ENCODE measurements around the gene ARID1B. TPM values are rescaled to one million over a fixed set of nuclear protein-coding genes. Genes with fewer than 3 reads are reported as not detected.

Gene ARID1B
- total RNA-seq, 1 experiment from 2014 or later: 91.7 TPM

DNA sequence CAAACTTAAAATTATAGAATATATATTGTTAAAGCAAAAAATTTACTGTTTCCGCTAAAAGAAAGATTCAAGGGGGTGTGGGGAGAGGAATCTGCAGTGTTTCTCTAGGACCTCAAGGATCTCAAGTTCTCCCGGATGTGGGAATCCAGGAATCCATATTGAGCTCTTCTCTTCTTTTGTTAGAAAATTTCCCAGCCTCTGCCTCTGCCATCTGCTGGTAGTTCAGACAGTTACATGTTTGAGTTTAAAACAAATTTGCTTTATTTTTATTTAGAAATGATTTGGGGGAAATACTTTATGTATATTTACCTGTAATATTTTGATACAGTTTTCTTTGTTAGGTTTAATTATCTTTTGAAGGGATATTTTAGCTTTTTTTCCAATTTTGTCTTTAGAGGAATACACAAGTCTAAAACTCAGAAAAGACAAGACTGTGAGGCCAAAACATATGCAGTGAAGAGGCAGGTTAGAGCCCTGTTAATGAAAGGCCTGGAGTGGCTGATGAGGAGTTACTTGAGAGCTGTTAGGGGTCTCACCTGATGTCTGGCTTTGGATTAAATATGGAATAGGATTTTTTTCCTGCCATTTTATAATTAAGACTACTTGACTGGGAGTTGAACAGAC is 268.8 kb downstream of the ARID1B start:
- POLR2A ChIA-PET: interaction anchor here (0.7 kb wide), 1 partner anchor 10 kb away, joined by 3 read pairs; no protein-coding TSS in a partner anchor
- CTCF ChIA-PET: interaction anchor here (0.6 to 2.0 kb wide), 3 partner anchors 9 to 609 kb away, joined by 3 to 9 read pairs (median 4); no protein-coding TSS in a partner anchor
- Histone ChIP-seq H3K27me3 (ENCODE audit: control insufficient read depth, insufficient read depth, low read length) (no peaks in the 10 kb centered on the region), H3K4me3 (ENCODE audit: low read depth in 2 of 2, low read length in 2 of 2) (no peak overlapping the region), H3K9me3 (ENCODE audit: control insufficient read depth, insufficient read depth, low read depth, low read length) (no peaks in the 10 kb centered on the region), H3K36me3 (ENCODE audit: control insufficient read depth, insufficient read depth, low read length) (no peaks in the 10 kb centered on the region), H3K27ac (ENCODE audit: low read length) (no peak overlapping the region), H3K4me1 (ENCODE audit: control insufficient read depth, insufficient read depth, low read length) (no peaks in the 10 kb centered on the region)
- intact Hi-C loops (cut with micrococcal nuclease; ENCODE audit: unreplicated experiment): no loop called here
- DNase-seq (ENCODE audit: low read depth, low spot score) (no peak), ATAC-seq (peak; percentile 61; the same call in 1 of the 2 replicates)
- no TSS peak for BruUV-seq (replicated peaks)
- in situ Hi-C loops (cut with HindIII; ENCODE audit: low pct_unique_long_range_greater_than_20kb, low sequenced_read_pairs): no loop called here
- no peak for TF ChIP-seq POLR2AphosphoS5 (IDR thresholded peaks at IDR 0.05; ENCODE audit: low read depth, low read length)
- TF ChIP-seq, protein P1, sequence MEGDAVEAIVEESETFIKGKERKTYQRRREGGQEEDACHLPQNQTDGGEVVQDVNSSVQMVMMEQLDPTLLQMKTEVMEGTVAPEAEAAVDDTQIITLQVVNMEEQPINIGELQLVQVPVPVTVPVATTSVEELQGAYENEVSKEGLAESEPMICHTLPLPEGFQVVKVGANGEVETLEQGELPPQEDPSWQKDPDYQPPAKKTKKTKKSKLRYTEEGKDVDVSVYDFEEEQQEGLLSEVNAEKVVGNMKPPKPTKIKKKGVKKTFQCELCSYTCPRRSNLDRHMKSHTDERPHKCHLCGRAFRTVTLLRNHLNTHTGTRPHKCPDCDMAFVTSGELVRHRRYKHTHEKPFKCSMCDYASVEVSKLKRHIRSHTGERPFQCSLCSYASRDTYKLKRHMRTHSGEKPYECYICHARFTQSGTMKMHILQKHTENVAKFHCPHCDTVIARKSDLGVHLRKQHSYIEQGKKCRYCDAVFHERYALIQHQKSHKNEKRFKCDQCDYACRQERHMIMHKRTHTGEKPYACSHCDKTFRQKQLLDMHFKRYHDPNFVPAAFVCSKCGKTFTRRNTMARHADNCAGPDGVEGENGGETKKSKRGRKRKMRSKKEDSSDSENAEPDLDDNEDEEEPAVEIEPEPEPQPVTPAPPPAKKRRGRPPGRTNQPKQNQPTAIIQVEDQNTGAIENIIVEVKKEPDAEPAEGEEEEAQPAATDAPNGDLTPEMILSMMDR (IDR thresholded peaks at IDR 0.05): peak; percentile 76

DNA sequence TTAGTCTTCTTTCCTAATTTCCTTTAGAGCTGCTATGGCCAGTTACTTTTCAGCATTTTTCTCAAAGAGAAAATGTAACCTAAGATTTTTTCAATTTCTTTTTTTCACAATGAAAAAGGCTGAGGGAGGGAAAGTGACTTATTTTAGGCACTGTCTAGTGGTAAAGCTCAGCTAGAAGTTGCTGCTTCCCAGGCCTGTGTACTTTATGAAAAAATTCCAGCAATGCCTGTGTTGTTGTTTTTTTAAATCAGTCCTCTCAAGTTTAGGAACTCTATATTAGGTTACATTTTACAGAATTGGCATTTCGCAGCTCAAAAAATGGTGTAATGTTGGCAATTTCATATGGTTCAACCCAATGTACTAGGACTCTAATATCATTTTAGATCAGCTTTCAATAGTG is 269.6 kb downstream of the ARID1B start:
- no peaks in the 10 kb centered on the region for H3K4me1 ChIP-seq (ENCODE audit: control insufficient read depth, insufficient read depth, low read length)
- H3K36me3 ChIP-seq (ENCODE audit: control insufficient read depth, insufficient read depth, low read length): no peaks in the 10 kb centered on the region
- no peak overlapping the region for H3K27ac ChIP-seq (ENCODE audit: low read length)
- intact Hi-C loops (cut with micrococcal nuclease; ENCODE audit: unreplicated experiment) (no loop called here), in situ Hi-C loops (cut with HindIII; ENCODE audit: low pct_unique_long_range_greater_than_20kb, low sequenced_read_pairs) (no loop called here)
- no peak for ATAC-seq
- BruUV-seq (replicated peaks): no TSS peak
- DNase-seq (ENCODE audit: low read depth, low spot score): no peak
- H3K4me3 ChIP-seq (ENCODE audit: low read depth in 2 of 2, low read length in 2 of 2): no peak overlapping the region
- TF ChIP-seq, protein P2, sequence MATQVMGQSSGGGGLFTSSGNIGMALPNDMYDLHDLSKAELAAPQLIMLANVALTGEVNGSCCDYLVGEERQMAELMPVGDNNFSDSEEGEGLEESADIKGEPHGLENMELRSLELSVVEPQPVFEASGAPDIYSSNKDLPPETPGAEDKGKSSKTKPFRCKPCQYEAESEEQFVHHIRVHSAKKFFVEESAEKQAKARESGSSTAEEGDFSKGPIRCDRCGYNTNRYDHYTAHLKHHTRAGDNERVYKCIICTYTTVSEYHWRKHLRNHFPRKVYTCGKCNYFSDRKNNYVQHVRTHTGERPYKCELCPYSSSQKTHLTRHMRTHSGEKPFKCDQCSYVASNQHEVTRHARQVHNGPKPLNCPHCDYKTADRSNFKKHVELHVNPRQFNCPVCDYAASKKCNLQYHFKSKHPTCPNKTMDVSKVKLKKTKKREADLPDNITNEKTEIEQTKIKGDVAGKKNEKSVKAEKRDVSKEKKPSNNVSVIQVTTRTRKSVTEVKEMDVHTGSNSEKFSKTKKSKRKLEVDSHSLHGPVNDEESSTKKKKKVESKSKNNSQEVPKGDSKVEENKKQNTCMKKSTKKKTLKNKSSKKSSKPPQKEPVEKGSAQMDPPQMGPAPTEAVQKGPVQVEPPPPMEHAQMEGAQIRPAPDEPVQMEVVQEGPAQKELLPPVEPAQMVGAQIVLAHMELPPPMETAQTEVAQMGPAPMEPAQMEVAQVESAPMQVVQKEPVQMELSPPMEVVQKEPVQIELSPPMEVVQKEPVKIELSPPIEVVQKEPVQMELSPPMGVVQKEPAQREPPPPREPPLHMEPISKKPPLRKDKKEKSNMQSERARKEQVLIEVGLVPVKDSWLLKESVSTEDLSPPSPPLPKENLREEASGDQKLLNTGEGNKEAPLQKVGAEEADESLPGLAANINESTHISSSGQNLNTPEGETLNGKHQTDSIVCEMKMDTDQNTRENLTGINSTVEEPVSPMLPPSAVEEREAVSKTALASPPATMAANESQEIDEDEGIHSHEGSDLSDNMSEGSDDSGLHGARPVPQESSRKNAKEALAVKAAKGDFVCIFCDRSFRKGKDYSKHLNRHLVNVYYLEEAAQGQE (IDR thresholded peaks at IDR 0.05; ENCODE audit: insufficient read depth in 1 of 2, low read depth in 2 of 2, low read length in 1 of 2): no peak
- no peak for TF ChIP-seq SIN3A (IDR thresholded peaks at IDR 0.05; ENCODE audit: borderline replicate concordance, insufficient read depth, low read depth, low read length)
- TF ChIP-seq, protein P1 (IDR thresholded peaks at IDR 0.05): no peak
- no peak for TF ChIP-seq POLR2AphosphoS5 (IDR thresholded peaks at IDR 0.05; ENCODE audit: low read depth, low read length)
- TF ChIP-seq TCF7L2 (IDR thresholded peaks at IDR 0.05; ENCODE audit: low read depth, low read length): no peak
- H3K9me3 ChIP-seq (ENCODE audit: control insufficient read depth, insufficient read depth, low read depth, low read length): no peaks in the 10 kb centered on the region
- ChIA-PET CTCF (interaction anchor here (2.0 kb wide), 1 partner anchor 14 kb away, joined by 9 read pairs; no protein-coding TSS in a partner anchor), POLR2A (no interaction called here)
- no peaks in the 10 kb centered on the region for H3K27me3 ChIP-seq (ENCODE audit: control insufficient read depth, insufficient read depth, low read length)
